ENCODE results near the gene WDR1. TPM values are rescaled to one million over a fixed set of nuclear protein-coding genes. Genes with fewer than 3 reads are reported as not detected.
"Not testable (repeated sequence)": the region's sequence is repeated elsewhere in the genome, so short reads cannot be mapped to it uniquely, and the experiment has no call there.

The WDR1 gene
- total and polyA plus RNA-seq, 5 donors from 2014 or later = 312 to 422 (median 356) TPM

GRCh38 chr4:10130178-10130888 is 13.7 kb upstream of the WDR1 start:
- no peaks in the 10 kb centered on the region for H3K27me3 Mint-ChIP-seq
- H3K27ac ChIP-seq (ENCODE audit: insufficient read depth, low read length, poor library complexity, severe bottlenecking) = no peak overlapping the region
- no peaks in the 10 kb centered on the region for H3K4me1 Mint-ChIP-seq
- no peak overlapping the region for H3K4me3 ChIP-seq (ENCODE audit: low read depth, low read length)
- H3K4me3 Mint-ChIP-seq = no peak overlapping the region
- H3K36me3 Mint-ChIP-seq = no peaks in the 10 kb centered on the region
- H3K9me3 Mint-ChIP-seq = no peaks in the 10 kb centered on the region
- DNase-seq = no peak
- no peaks in the 10 kb centered on the region for H3K4me1 ChIP-seq (ENCODE audit: control insufficient read depth, insufficient read depth, low read length, poor library complexity, severe bottlenecking)
- no peaks in the 10 kb centered on the region for H3K36me3 ChIP-seq (ENCODE audit: control insufficient read depth, insufficient read depth, low read length)
- ATAC-seq (ENCODE audit: low read depth in 2 of 2) = no peak
- no peaks in the 10 kb centered on the region for H3K9me3 ChIP-seq (ENCODE audit: control insufficient read depth in 2 of 2, low read length in 2 of 2)
- no peaks in the 10 kb centered on the region for H3K27me3 ChIP-seq (ENCODE audit: control insufficient read depth, insufficient read depth, low read length)
- peak overlapping the region in 1 of 3 donors; percentile 53 for H3K27ac Mint-ChIP-seq

GRCh38 chr4:10129196-10130177 is 12.9 kb upstream of the WDR1 start:
- Mint-ChIP-seq H3K9me3 (no peaks in the 10 kb centered on the region), H3K27ac (no peak overlapping the region), H3K4me1 (peaks cover 0 to under 1% (median 0%) of the 10 kb centered on the region in 4 donors), H3K4me3 (no peak overlapping the region), H3K36me3 (no peaks in the 10 kb centered on the region), H3K27me3 (no peaks in the 10 kb centered on the region)
- Histone ChIP-seq H3K4me1 (ENCODE audit: control insufficient read depth, insufficient read depth, low read length, poor library complexity, severe bottlenecking) (no peaks in the 10 kb centered on the region), H3K9me3 (ENCODE audit: control insufficient read depth in 2 of 2, low read length in 2 of 2) (no peaks in the 10 kb centered on the region), H3K4me3 (ENCODE audit: low read depth, low read length) (no peak overlapping the region), H3K27ac (ENCODE audit: insufficient read depth, low read length, poor library complexity, severe bottlenecking) (no peak overlapping the region), H3K36me3 (ENCODE audit: control insufficient read depth, insufficient read depth, low read length) (no peaks in the 10 kb centered on the region), H3K27me3 (ENCODE audit: control insufficient read depth, insufficient read depth, low read length) (no peaks in the 10 kb centered on the region)
- DNase-seq (no peak), ATAC-seq (ENCODE audit: low read depth in 2 of 2) (no peak)

GRCh38 chr4:10128761-10129160 is 12.2 kb upstream of the WDR1 start:
- Mint-ChIP-seq H3K36me3 (no peaks in the 10 kb centered on the region), H3K27ac (no peak overlapping the region), H3K9me3 (no peaks in the 10 kb centered on the region), H3K4me1 (peaks cover 0 to 7% (median 2%) of the 10 kb centered on the region in 4 donors), H3K27me3 (no peaks in the 10 kb centered on the region), H3K4me3 (no peak overlapping the region)
- ATAC-seq (ENCODE audit: low read depth in 2 of 2) (no peak), DNase-seq (no peak)
- no peaks in the 10 kb centered on the region for H3K36me3 ChIP-seq (ENCODE audit: control insufficient read depth, insufficient read depth, low read length)
- peaks cover 6% of the 10 kb centered on the region for H3K4me1 ChIP-seq (ENCODE audit: control insufficient read depth, insufficient read depth, low read length, poor library complexity, severe bottlenecking)
- H3K27ac ChIP-seq (ENCODE audit: insufficient read depth, low read length, poor library complexity, severe bottlenecking) = no peak overlapping the region
- H3K4me3 ChIP-seq (ENCODE audit: low read depth, low read length) = no peak overlapping the region
- H3K9me3 ChIP-seq (ENCODE audit: control insufficient read depth in 2 of 2, low read length in 2 of 2) = no peaks in the 10 kb centered on the region
- H3K27me3 ChIP-seq (ENCODE audit: control insufficient read depth, insufficient read depth, low read length) = no peaks in the 10 kb centered on the region

GRCh38 chr4:10127531-10127930 is 10.9 kb upstream of the WDR1 start:
- H3K27me3 ChIP-seq (ENCODE audit: control insufficient read depth, insufficient read depth, low read length); H3K9me3 Mint-ChIP-seq; H3K4me3 Mint-ChIP-seq; H3K4me1 ChIP-seq (ENCODE audit: control insufficient read depth, insufficient read depth, low read length, poor library complexity, severe bottlenecking); H3K4me3 ChIP-seq (ENCODE audit: low read depth, low read length); H3K27ac ChIP-seq (ENCODE audit: insufficient read depth, low read length, poor library complexity, severe bottlenecking); H3K9me3 ChIP-seq (ENCODE audit: control insufficient read depth in 2 of 2, low read length in 2 of 2); H3K36me3 Mint-ChIP-seq; H3K27ac Mint-ChIP-seq; H3K27me3 Mint-ChIP-seq; H3K36me3 ChIP-seq (ENCODE audit: control insufficient read depth, insufficient read depth, low read length); ATAC-seq (ENCODE audit: low read depth in 2 of 2); DNase-seq: not testable (repeated sequence)
- H3K4me1 Mint-ChIP-seq = peaks cover 0 to 20% (median 3%) of the 10 kb centered on the region in 4 donors

DNA sequence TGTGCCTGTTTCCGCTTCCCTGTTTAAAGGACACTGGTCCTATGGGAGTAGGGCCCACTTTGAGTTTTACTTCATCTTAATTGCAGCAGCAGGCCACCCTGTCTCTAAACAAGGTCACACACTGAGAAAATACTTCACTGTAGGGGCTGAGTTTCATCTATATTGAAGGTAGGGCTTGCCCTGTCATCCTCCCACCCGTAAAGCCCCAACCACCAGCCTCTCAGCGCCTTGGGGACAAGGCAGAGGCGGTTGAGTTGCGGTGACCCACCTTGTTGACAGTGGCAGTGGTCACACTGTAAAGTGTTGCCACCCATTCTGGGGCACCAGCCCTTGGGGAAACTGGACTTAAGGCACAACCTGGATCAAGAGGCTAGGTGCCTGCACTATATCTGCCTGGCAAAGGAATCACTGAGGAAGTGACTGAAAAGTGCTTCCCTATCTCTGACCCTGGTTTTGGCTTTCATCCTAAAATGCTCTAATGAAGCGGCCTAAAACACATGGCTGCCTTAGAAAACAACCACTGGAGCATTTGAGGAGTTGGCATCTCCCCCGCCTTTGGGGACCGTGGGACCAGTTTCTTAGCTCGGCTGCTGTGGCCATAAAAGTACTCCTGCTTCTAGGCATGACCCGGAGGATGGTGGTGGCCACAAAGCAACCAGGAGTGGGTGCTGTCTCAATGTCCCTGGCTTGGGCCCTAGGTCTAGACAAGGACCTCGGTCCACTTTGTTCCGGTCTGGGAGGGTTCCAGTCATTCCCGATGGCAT is 7.8 kb upstream of the WDR1 start:
- no peak for DNase-seq
- Histone ChIP-seq H3K36me3 (ENCODE audit: control insufficient read depth, insufficient read depth, low read length) (no peaks in the 10 kb centered on the region), H3K9me3 (ENCODE audit: control insufficient read depth in 2 of 2, low read length in 2 of 2) (no peaks in the 10 kb centered on the region), H3K4me3 (ENCODE audit: low read depth, low read length) (no peak overlapping the region), H3K27ac (ENCODE audit: insufficient read depth, low read length, poor library complexity, severe bottlenecking) (no peak overlapping the region), H3K4me1 (ENCODE audit: control insufficient read depth, insufficient read depth, low read length, poor library complexity, severe bottlenecking) (peaks cover 10% of the 10 kb centered on the region), H3K27me3 (ENCODE audit: control insufficient read depth, insufficient read depth, low read length) (no peaks in the 10 kb centered on the region)
- no peaks in the 10 kb centered on the region for H3K27me3 Mint-ChIP-seq
- peak overlapping the region in 1 of 3 donors; percentile 80 for H3K27ac Mint-ChIP-seq
- peaks cover 0 to 22% (median 3%) of the 10 kb centered on the region in 4 donors for H3K4me1 Mint-ChIP-seq
- ATAC-seq (ENCODE audit: low read depth in 2 of 2) = no peak
- peak overlapping the region in 1 of 4 donors; percentile 52 for H3K4me3 Mint-ChIP-seq
- no peaks in the 10 kb centered on the region for H3K36me3 Mint-ChIP-seq
- H3K9me3 Mint-ChIP-seq = no peaks in the 10 kb centered on the region

DNA sequence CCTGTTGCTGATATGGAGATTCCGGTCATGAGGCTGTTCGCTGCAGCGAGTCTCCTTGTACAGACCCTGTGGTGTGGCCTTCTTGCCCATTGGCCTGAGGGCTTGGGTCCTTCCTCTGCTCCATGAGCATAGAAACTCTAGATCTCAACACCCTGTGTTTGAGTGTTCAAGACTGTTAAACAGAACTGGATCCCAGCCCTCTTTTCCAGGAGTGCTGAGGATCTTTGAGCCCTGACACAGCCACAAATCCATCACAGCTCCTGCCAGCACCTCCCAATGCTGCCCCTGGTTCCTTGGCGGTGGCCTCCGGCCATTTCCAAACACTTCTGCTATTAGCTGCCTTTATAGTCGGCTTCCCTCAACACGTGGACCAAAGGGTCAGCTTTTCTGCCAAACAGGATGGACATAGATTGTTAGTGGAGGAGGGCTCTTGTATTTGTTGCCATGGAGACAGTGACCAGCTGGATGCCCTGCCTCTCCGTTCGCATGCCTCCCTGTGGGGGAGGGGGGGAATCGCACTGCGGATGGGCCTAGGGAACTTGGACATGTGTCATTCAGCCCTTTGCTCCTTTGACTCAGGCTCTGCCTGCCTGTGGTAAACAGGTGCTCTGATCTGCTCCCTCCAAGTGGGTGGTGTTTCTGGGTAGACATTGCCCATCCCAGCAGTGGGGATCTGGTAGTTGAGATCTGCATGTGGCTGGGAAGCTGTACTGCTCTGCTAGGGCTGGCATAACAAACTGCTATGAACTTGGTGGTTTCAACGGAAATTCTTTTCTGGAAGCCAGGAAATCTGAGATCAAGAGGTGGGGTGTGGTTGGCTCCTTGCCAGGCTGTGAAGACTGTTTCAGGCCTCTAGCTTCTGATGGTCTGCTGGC is 6.9 kb upstream of the WDR1 start:
- peak overlapping the region in 1 of 4 donors; percentile 52 for H3K4me3 Mint-ChIP-seq
- DNase-seq = peak in 1 of 3 donors; percentile 34

More for the DNA sequence above, 6.9 kb upstream of the WDR1 start:
- H3K27me3 Mint-ChIP-seq = no peaks in the 10 kb centered on the region
- ATAC-seq (ENCODE audit: low read depth in 2 of 2) = no peak
- no peaks in the 10 kb centered on the region for H3K36me3 ChIP-seq (ENCODE audit: control insufficient read depth, insufficient read depth, low read length)
- no peak overlapping the region for H3K27ac ChIP-seq (ENCODE audit: insufficient read depth, low read length, poor library complexity, severe bottlenecking)
- H3K4me3 ChIP-seq (ENCODE audit: low read depth, low read length) = no peak overlapping the region
- peak overlapping the region in 1 of 3 donors; percentile 80 for H3K27ac Mint-ChIP-seq
- no peaks in the 10 kb centered on the region for H3K9me3 Mint-ChIP-seq
- H3K9me3 ChIP-seq (ENCODE audit: control insufficient read depth in 2 of 2, low read length in 2 of 2) = no peaks in the 10 kb centered on the region
- H3K4me1 ChIP-seq (ENCODE audit: control insufficient read depth, insufficient read depth, low read length, poor library complexity, severe bottlenecking) = peaks cover 18% of the 10 kb centered on the region
- H3K27me3 ChIP-seq (ENCODE audit: control insufficient read depth, insufficient read depth, low read length) = no peaks in the 10 kb centered on the region
- peaks cover 0 to 29% (median 8%) of the 10 kb centered on the region in 4 donors for H3K4me1 Mint-ChIP-seq
- H3K36me3 Mint-ChIP-seq = no peaks in the 10 kb centered on the region
